ENCODE measurements around the gene CNGA3. TPM values are rescaled to one million over a fixed set of nuclear protein-coding genes. Genes with fewer than 3 reads are reported as not detected.

CNGA3 gene
- total RNA-seq, 4 donors from 2014 or later, result not detected

- no peaks in the 10 kb centered on the region for H3K27me3 ChIP-seq
- no peak overlapping the region for H3K27ac ChIP-seq
- H3K36me3 ChIP-seq, result no peaks in the 10 kb centered on the region
- H3K9me3 ChIP-seq, result no peaks in the 10 kb centered on the region
- no peak for TF ChIP-seq CTCF (IDR thresholded peaks at IDR 0.05)
- no peak for TF ChIP-seq POLR2A (IDR thresholded peaks at IDR 0.05)
- no peak overlapping the region for H3K4me3 ChIP-seq
- no peaks in the 10 kb centered on the region for H3K4me1 ChIP-seq
- intact Hi-C loops (cut with DNase I; ENCODE audit: low total_unique reads), result no loop called here
- DNase-seq, result no peak
These were observed 16.7 kb upstream of the CNGA3 start for GRCh38 chr2:98329549-98329948.

GRCh38 chr2:98332989-98333388 is 13.3 kb upstream of the CNGA3 start:
- intact Hi-C loops (cut with DNase I; ENCODE audit: low total_unique reads), result no loop called here
- no peak overlapping the region for H3K27ac ChIP-seq
- TF ChIP-seq CTCF (IDR thresholded peaks at IDR 0.05), result no peak
- no peak for TF ChIP-seq POLR2A (IDR thresholded peaks at IDR 0.05)
- no peaks in the 10 kb centered on the region for H3K27me3 ChIP-seq
- H3K36me3 ChIP-seq, result no peaks in the 10 kb centered on the region
- no peaks in the 10 kb centered on the region for H3K9me3 ChIP-seq
- no peaks in the 10 kb centered on the region for H3K4me1 ChIP-seq
- H3K4me3 ChIP-seq, result no peak overlapping the region
- DNase-seq, result no peak

- H3K36me3 ChIP-seq, result no peaks in the 10 kb centered on the region
- no peaks in the 10 kb centered on the region for H3K27me3 ChIP-seq
- H3K27ac ChIP-seq, result peak overlapping the region in 1 of 2 donors; percentile 46
- H3K4me3 ChIP-seq, result no peak overlapping the region
- H3K4me1 ChIP-seq, result no peaks in the 10 kb centered on the region
- DNase-seq, result no peak
- intact Hi-C loops (cut with DNase I; ENCODE audit: low total_unique reads), result no loop called here
- no peaks in the 10 kb centered on the region for H3K9me3 ChIP-seq
- TF ChIP-seq CTCF (IDR thresholded peaks at IDR 0.05) (no peak), POLR2A (IDR thresholded peaks at IDR 0.05) (no peak)
These were observed 12.3 kb upstream of the CNGA3 start for GRCh38 chr2:98333922-98334321.

GRCh38 chr2:98334439-98335078 is 11.7 kb upstream of the CNGA3 start:
- intact Hi-C loops (cut with DNase I; ENCODE audit: low total_unique reads), result no loop called here
- Histone ChIP-seq H3K27ac (peak overlapping the region in 1 of 2 donors; percentile 46), H3K4me1 (no peaks in the 10 kb centered on the region), H3K9me3 (no peaks in the 10 kb centered on the region), H3K4me3 (no peak overlapping the region), H3K36me3 (no peaks in the 10 kb centered on the region), H3K27me3 (no peaks in the 10 kb centered on the region)
- DNase-seq, result no peak
- TF ChIP-seq POLR2A (IDR thresholded peaks at IDR 0.05) (no peak), CTCF (IDR thresholded peaks at IDR 0.05) (no peak)

- Histone ChIP-seq H3K9me3 (no peaks in the 10 kb centered on the region), H3K36me3 (no peaks in the 10 kb centered on the region), H3K4me3 (no peak overlapping the region), H3K4me1 (no peaks in the 10 kb centered on the region), H3K27ac (no peak overlapping the region), H3K27me3 (no peaks in the 10 kb centered on the region)
- intact Hi-C loops (cut with DNase I; ENCODE audit: low total_unique reads), result no loop called here
- DNase-seq, result no peak
- TF ChIP-seq CTCF (IDR thresholded peaks at IDR 0.05), result no peak
These were observed 11.0 kb upstream of the CNGA3 start for GRCh38 chr2:98335271-98335670.
